Panc1 (cell line): Measurements from ENCODE around the gene DCAF16. TPM values are rescaled to one million over a fixed set of nuclear protein-coding genes. Genes with fewer than 3 reads are reported as not detected.

Source experiments
- ATAC-seq: fragments of 200-7000 bp; cut with Tn5 transposase; 2 replicates; pipeline ENCODE4 v1.9.1; 2020; ENCODE audit warnings: mild to moderate bottlenecking, moderate library complexity
- BruUV-seq: library from RNA; stranded (reverse); fragments of 400-500 nt; replicated peaks from 2 replicates; lab custom pipeline; 2021; lab: Mats Ljungman, UMichigan
- CTCF ChIA-PET: fragments of 300-600 bp; sonication (Branson Sonifier 250); formaldehyde crosslinking; loops from one replicate; lab custom pipeline; 2022; ENCODE audit warnings: antibody characterized with exemption; lab: Charles Lee
- POLR2A ChIA-PET: fragments of 300-600 bp; sonication (Branson Sonifier 250); formaldehyde crosslinking; loops from one replicate; lab custom pipeline; 2022; ENCODE audit warnings: antibody characterized with exemption; lab: Charles Lee
- DNase-seq: peaks from one replicate; pipeline ENCODE4 v3.0.0-alpha.2; 2010; ENCODE audit warnings: low read depth, low spot score
- H3K27ac ChIP-seq: 2 replicates; pipeline ENCODE4 v1.5.1; 2011; ENCODE audit warnings: mild to moderate bottlenecking, low read length, inconsistent platforms
- H3K27me3 ChIP-seq: fragments of 200-500 bp; sonication (Bioruptor generic); 2 replicates; pipeline ENCODE4 v1.6.0; 2014; ENCODE audit warnings: low read length, inconsistent platforms; ENCODE audit not compliant: control insufficient read depth, insufficient read depth
- H3K36me3 ChIP-seq: fragments of 200-500 bp; sonication (Bioruptor generic); 2 replicates; pipeline ENCODE4 v1.5.1; 2014; ENCODE audit warnings: inconsistent platforms, mild to moderate bottlenecking, low read length, moderate library complexity; ENCODE audit not compliant: control insufficient read depth, insufficient read depth
- H3K4me1 ChIP-seq: 2 replicates; pipeline ENCODE4 v1.5.1; 2011; ENCODE audit warnings: inconsistent platforms, mild to moderate bottlenecking, low read length, moderate library complexity; ENCODE audit not compliant: control insufficient read depth, insufficient read depth
- H3K4me3 ChIP-seq, 2 experiments: 2 replicates each; pipeline ENCODE4 v1.5.1; 2011 to 2012; ENCODE audit warnings: low read depth in 2 of 2, low read length in 2 of 2, mild to moderate bottlenecking in 2 of 2, inconsistent platforms in 1 of 2, moderate library complexity in 1 of 2
- H3K9me3 ChIP-seq: fragments of 200-500 bp; sonication (Bioruptor generic); 2 replicates; pipeline ENCODE4 v1.5.1; 2014; ENCODE audit warnings: low read depth, mild to moderate bottlenecking, inconsistent platforms, low read length, moderate library complexity; ENCODE audit not compliant: control insufficient read depth, insufficient read depth
- CTCF ChIP-seq: fragments of 450-650 bp; IDR thresholded peaks from 2 replicates; pipeline ENCODE4 v1.5.1; 2017; ENCODE audit warnings: mild to moderate bottlenecking
- POLR2AphosphoS5 ChIP-seq: IDR thresholded peaks from 2 replicates; pipeline ENCODE4 v1.6.1; 2012; ENCODE audit warnings: mild to moderate bottlenecking, low read depth, low read length, moderate library complexity
- REST ChIP-seq, 2 experiments: IDR thresholded peaks; 2 replicates each; pipeline ENCODE4 v1.6.1; 2011 to 2012; ENCODE audit warnings: low read depth in 2 of 2, control low read depth in 1 of 2, low read length in 1 of 2, mild to moderate bottlenecking in 1 of 2, moderate library complexity in 1 of 2; ENCODE audit not compliant: insufficient read depth in 1 of 2
- SIN3A ChIP-seq: IDR thresholded peaks from 2 replicates; pipeline ENCODE4 v1.6.1; 2012; ENCODE audit warnings: low read depth, mild to moderate bottlenecking, low read length, moderate library complexity, borderline replicate concordance; ENCODE audit not compliant: insufficient read depth
- TCF7L2 ChIP-seq: IDR thresholded peaks from 2 replicates; pipeline ENCODE4 v1.6.1; 2011; ENCODE audit warnings: mild to moderate bottlenecking, low read depth, low read length, inconsistent platforms
- in situ Hi-C: cut with HindIII; loops from 2 replicates; pipeline ENCODE4 v1.10.0; 2016; ENCODE audit warnings: low sequenced_read_pairs, low pct_unique_long_range_greater_than_20kb
- intact Hi-C: fragments of 100-400 bp; cut with micrococcal nuclease; formaldehyde crosslinking; loops from one replicate; pipeline ENCODE4 v1.10.0; 2022; ENCODE audit not compliant: unreplicated experiment
- total RNA-seq: library from RNA; stranded (reverse); gene quantifications from one replicate; pipeline ENCODE4 v1.2.1, GENCODE V29; 2021; ENCODE audit not compliant: unreplicated experiment

DCAF16 gene
- total RNA-seq, 1 experiment from 2014 or later: 28.6 TPM

- Histone ChIP-seq H3K27me3 (no peaks in the 10 kb centered on the region), H3K36me3 (no peaks in the 10 kb centered on the region), H3K27ac (no peak overlapping the region), H3K4me1 (no peaks in the 10 kb centered on the region), H3K9me3 (no peaks in the 10 kb centered on the region), H3K4me3 (no peak overlapping the region)
- POLR2A ChIA-PET: no interaction called here
- no peak for DNase-seq
- no TSS peak for BruUV-seq
- CTCF ChIA-PET: interaction anchor here (0.6 kb wide), 1 partner anchor 237 kb away, joined by 4 read pairs; no protein-coding TSS in a partner anchor
- ATAC-seq: no peak; the same call in 1 of the 2 replicates
- intact Hi-C loops (no loop called here), in situ Hi-C loops (no loop called here)
- no peak for TF ChIP-seq REST (IDR thresholded peaks at IDR 0.05; ENCODE audit: insufficient read depth in 1 of 2, low read depth in 2 of 2, low read length in 1 of 2)
- no peak for TF ChIP-seq POLR2AphosphoS5
- TF ChIP-seq TCF7L2: no peak
- peak; percentile 33; the same call in 1 of the 2 replicates for TF ChIP-seq CTCF
- no peak for TF ChIP-seq SIN3A
Observed at GRCh38 chr4:17785858-17786257, 24.7 kb downstream of the DCAF16 start.

GRCh38 chr4:17781300-17782287 is 29.0 kb downstream of the DCAF16 start, which contains the start of gene FAM184B:
FAM184B (minus strand) TSS chr4:17781621; CDS start chr4:17781299, 322 bp downstream.
- ATAC-seq (peak; percentile 66), DNase-seq (no peak)
- H3K9me3 ChIP-seq: no peaks in the 10 kb centered on the region
- H3K27me3 ChIP-seq: peaks cover 6% of the 10 kb centered on the region
- H3K36me3 ChIP-seq: no peaks in the 10 kb centered on the region
- ChIA-PET POLR2A (interaction anchor here (0.7 kb wide), 1 partner anchor 16 kb away, joined by 3 read pairs; no protein-coding TSS in a partner anchor), CTCF (no interaction called here)
- intact Hi-C loops (no loop called here), in situ Hi-C loops (no loop called here)
- no peak for TF ChIP-seq SIN3A
- TF ChIP-seq TCF7L2: no peak
- TF ChIP-seq CTCF: no peak
- TF ChIP-seq POLR2AphosphoS5: no peak
- TF ChIP-seq REST (IDR thresholded peaks at IDR 0.05; ENCODE audit: insufficient read depth in 1 of 2, low read depth in 2 of 2, low read length in 1 of 2): no peak
- H3K27ac ChIP-seq: no peak within 1 kb of the TSS
- no TSS peak for BruUV-seq
- no peaks in the 10 kb centered on the region for H3K4me1 ChIP-seq
- peak within 1 kb of the TSS; percentile 28 to 43 for H3K4me3 ChIP-seq
